K562 (cell line): ENCODE results near the gene DNASE1L3. TPM values are rescaled to one million over a fixed set of nuclear protein-coding genes. Genes with fewer than 3 reads are reported as not detected.

ENCODE experiments used
- ATAC-seq: fragments of 200-7000 bp; cut with Tn5 transposase; 3 replicates; pipeline ENCODE4 v1.9.1; 2020; ENCODE audit warnings: moderate library complexity
- BruUV-seq: library from RNA; stranded (reverse); fragments of 400-500 nt; replicated peaks from 2 replicates; lab custom pipeline; 2021; lab: Mats Ljungman, UMichigan
- CTCF ChIA-PET: fragments of 300-600 bp; formaldehyde crosslinking; extraction: SDS; loops from one replicate; lab custom pipeline; 2021; ENCODE audit warnings: low intra/inter-chr PET ratio; lab: Yijun Ruan, JAX
- POLR2A ChIA-PET: fragments of 300-600, 350-650 bp; sonication (Branson Sonifier 250); formaldehyde crosslinking; extraction: SDS; loops from one replicate; lab custom pipeline; 2021; ENCODE audit warnings: antibody characterized with exemption, inconsistent platforms; lab: Yijun Ruan, JAX
- DNase-seq, 4 experiments: peaks; one replicate each; pipeline versions ENCODE4 v3.0.0 to v3.0.0-alpha.2; 2011 to 2018; ENCODE audit warnings: low spot score in 3 of 4, mixed read lengths in 3 of 4; ENCODE audit errors: extremely low read depth in 1 of 4
- FAIRE-seq: peaks from 2 replicates; lab custom pipeline; 2011; peaks lifted over from hg19 to GRCh38; lab: Jason Lieb, UNC
- H2AFZ ChIP-seq: 2 replicates; pipeline ENCODE4 v1.6.0; 2011; ENCODE audit warnings: low read depth, low read length, control low read depth, inconsistent platforms
- H3K27ac ChIP-seq: fragments of 200-600 bp; 3 replicates; pipeline ENCODE4 v1.8.0; 2011; ENCODE audit warnings: low read depth, mild to moderate bottlenecking, control low read depth, inconsistent platforms, low read length, moderate library complexity, mixed read lengths; ENCODE audit errors: extremely low read depth
- H3K27me3 ChIP-seq, 2 experiments: fragments of 300-600 bp in 1 of 2; 2 replicates in 1 of 2; 3 replicates in 1 of 2; pipeline versions ENCODE4 v1.6.0 to v1.8.0; 2011; ENCODE audit warnings: inconsistent platforms in 2 of 2, low read length in 2 of 2, mild to moderate bottlenecking in 1 of 2, mixed read lengths in 1 of 2, moderate library complexity in 1 of 2; ENCODE audit not compliant: control insufficient read depth in 2 of 2, insufficient read depth in 2 of 2
- H3K36me3 ChIP-seq: fragments of 300-600 bp; 3 replicates; pipeline ENCODE4 v1.8.0; 2011; ENCODE audit warnings: mild to moderate bottlenecking, low read length, inconsistent platforms; ENCODE audit not compliant: control insufficient read depth, insufficient read depth
- H3K4me1 ChIP-seq, 2 experiments: fragments of 200-600 bp in 1 of 2; replicated peaks in 1 of 2; 2 replicates in 1 of 2; 3 replicates in 1 of 2; pipeline versions ENCODE4 v1.5.1 to v1.8.0; 2011; ENCODE audit warnings: inconsistent platforms in 2 of 2, low read length in 2 of 2, mild to moderate bottlenecking in 1 of 2, mixed read lengths in 1 of 2, moderate library complexity in 1 of 2; ENCODE audit not compliant: control insufficient read depth in 2 of 2, insufficient read depth in 2 of 2
- H3K4me2 ChIP-seq: 2 replicates; pipeline ENCODE4 v1.6.1; 2011; ENCODE audit warnings: low read length, control low read depth, inconsistent platforms, mixed read lengths; ENCODE audit not compliant: insufficient read depth
- H3K4me3 ChIP-seq: fragments of 200-600 bp; sonication (generic), shearing (Covaris generic); 2 replicates; pipeline ENCODE4 v1.5.1; 2016; ENCODE audit warnings: control low read depth, inconsistent platforms
- H3K79me2 ChIP-seq: fragments of 200-600 bp; 3 replicates; pipeline ENCODE4 v1.8.0; 2011; ENCODE audit warnings: low read length, inconsistent platforms; ENCODE audit not compliant: control insufficient read depth, insufficient read depth
- H3K9ac ChIP-seq, 2 experiments: 2 replicates each; pipeline versions ENCODE4 v1.6.0 to v1.6.1; 2011; ENCODE audit warnings: low read depth in 2 of 2, low read length in 2 of 2, control low read depth in 1 of 2, inconsistent platforms in 1 of 2, mild to moderate bottlenecking in 1 of 2, mixed read lengths in 1 of 2; ENCODE audit not compliant: insufficient read depth in 1 of 2
- H3K9me1 ChIP-seq: one replicate; pipeline ENCODE4 v1.6.0; 2011; ENCODE audit warnings: inconsistent platforms, mild to moderate bottlenecking, low read length, moderate library complexity; ENCODE audit not compliant: control insufficient read depth, insufficient read depth
- H3K9me3 ChIP-seq: replicated peaks from 2 replicates; pipeline ENCODE4 v1.5.1; 2011; ENCODE audit warnings: low read depth, low read length, inconsistent platforms; ENCODE audit not compliant: control insufficient read depth, insufficient read depth
- H4K20me1 ChIP-seq: replicated peaks from 2 replicates; pipeline ENCODE4 v1.6.1; 2011; ENCODE audit warnings: low read length, inconsistent platforms, mixed read lengths; ENCODE audit not compliant: control insufficient read depth, insufficient read depth
- CHD1 ChIP-seq: fragments of 200-600 bp; sonication (generic); IDR thresholded peaks from one replicate; pipeline ENCODE4 v1.6.1; 2012; ENCODE audit warnings: mild to moderate bottlenecking, moderate library complexity, low read length, inconsistent platforms
- EP400 ChIP-seq: fragments of 450-650 bp; IDR thresholded peaks from 2 replicates; pipeline ENCODE4 v1.6.1; 2017; ENCODE audit warnings: antibody characterized with exemption, mild to moderate bottlenecking, moderate library complexity
- FOXJ3 ChIP-seq: sonication (generic); formaldehyde crosslinking; IDR thresholded peaks from 2 replicates; pipeline ENCODE4 v1.4.0; 2020; ENCODE audit warnings: mild to moderate bottlenecking, missing genetic modification reagents
- MBD2 ChIP-seq: sonication (generic); IDR thresholded peaks from 2 replicates; pipeline ENCODE4 v1.6.1; 2016; ENCODE audit warnings: low read depth, borderline replicate concordance
- MEIS2 ChIP-seq: fragments of 450-650 bp; IDR thresholded peaks from 2 replicates; pipeline ENCODE4 v1.6.1; 2014; ENCODE audit warnings: mild to moderate bottlenecking; ENCODE audit not compliant: partially characterized antibody
- POLR2G ChIP-seq: fragments of 200-400 bp; formaldehyde crosslinking; IDR thresholded peaks from 2 replicates; pipeline ENCODE4 v1.6.1; 2017; ENCODE audit warnings: low read depth, mild to moderate bottlenecking, antibody characterized with exemption, low read length, moderate library complexity
- TAF7 ChIP-seq: fragments of 450-650 bp; IDR thresholded peaks from 2 replicates; pipeline ENCODE4 v1.6.1; 2016; ENCODE audit warnings: missing genetic modification characterization, missing compliant biosample characterization
- ZFP30 ChIP-seq: fragments of 250-450 bp; sonication (Bioruptor Pico); IDR thresholded peaks from 2 replicates; pipeline ENCODE4 v1.8.0; 2022; ENCODE audit warnings: moderate library complexity, mild to moderate bottlenecking, inconsistent platforms, borderline replicate concordance
- ZNF41 ChIP-seq: fragments of 250-450 bp; sonication (Bioruptor Pico); conservative IDR thresholded peaks from 2 replicates; pipeline ENCODE4 v1.4.0; 2020; ENCODE audit warnings: mild to moderate bottlenecking
- ZNF583 ChIP-seq: fragments of 250-450 bp; sonication (Bioruptor Pico); IDR thresholded peaks from 2 replicates; pipeline ENCODE4 v1.4.0; 2020
- ZNF77 ChIP-seq: fragments of 250-450 bp; sonication (Bioruptor Pico); IDR thresholded peaks from 2 replicates; pipeline ENCODE4 v1.5.0; 2020
- WGBS: fragments of 100-300 bp; shearing (Covaris generic); methylation state at CpG from one replicate; pipeline ENCODE4 v1.1.6; 2016; ENCODE audit warnings: low coverage, mixed read lengths; ENCODE audit not compliant: insufficient coverage; ENCODE audit errors: missing lambda C conversion rate; 5-methylcytosine and 5-hydroxymethylcytosine counted together
- in situ Hi-C: fragments of 300-500 bp; cut with MboI; formaldehyde crosslinking; loops from 4 replicates; pipeline ENCODE4 v1.15.0; 2018; ENCODE audit warnings: inconsistent platforms, mixed read lengths
- intact Hi-C: fragments of 100-400 bp; cut with micrococcal nuclease; formaldehyde crosslinking; loops from 2 replicates; pipeline ENCODE4 v1.14.2; 2022
- polyA plus RNA-seq, 8 experiments: library from polyadenylated mRNA; depleted of rRNA in 4 of 8; stranded (reverse) in 5 of 8; unstranded in 3 of 8; fragments of >200 nt; fragmentation: Nextera tagmentation in 2 of 8; fragmentation: Illumina TruSeq in 1 of 8; extraction: Ambion mirVana in 2 of 8; extraction: Trizol in 1 of 8; gene quantifications; 2 replicates each; pipeline versions ENCODE4 v1.2.1 to v1.2.3, GENCODE V29; 2011 to 2014; ENCODE audit warnings: inconsistent platforms in 1 of 8, missing spikeins in 1 of 8
- total RNA-seq, 7 experiments: library from RNA; depleted of rRNA in 6 of 7; stranded (reverse); fragments of >200 nt in 6 of 7; fragmentation: Illumina TruSeq in 2 of 7; extraction: Trizol in 2 of 7; gene quantifications; 2 replicates each; pipeline versions ENCODE4 v1.2.1 to v1.2.3, GENCODE V29; 2011 to 2021; ENCODE audit warnings: low replicate concordance in 1 of 7
- TF ChIP-seq, protein P1 (sequence below), 2 experiments: fragments of 450-650 bp in 1 of 2; sonication (generic) in 1 of 2; formaldehyde crosslinking; conservative IDR thresholded peaks; 2 replicates each; pipeline versions ENCODE4 v1.4.0 to v1.8.1; 2020 to 2022; ENCODE audit warnings: mild to moderate bottlenecking in 1 of 2, missing genetic modification reagents in 1 of 2
- TF ChIP-seq, protein P2 (sequence below): fragments of 450-650 bp; IDR thresholded peaks from 2 replicates; pipeline ENCODE4 v1.6.1; 2016
- TF ChIP-seq, protein P3 (sequence below): fragments of 200-800 bp; sonication (Bioruptor generic); IDR thresholded peaks from 2 replicates; pipeline ENCODE4 v1.6.1; 2017; ENCODE audit warnings: missing genetic modification characterization, missing compliant biosample characterization
- TF ChIP-seq, protein P4 (sequence below), 2 experiments: fragments of 200-800 bp in 1 of 2; sonication (Bioruptor generic) in 1 of 2; sonication (generic) in 1 of 2; formaldehyde crosslinking in 1 of 2; IDR thresholded peaks in 1 of 2; conservative IDR thresholded peaks in 1 of 2; 2 replicates each; pipeline versions ENCODE4 v1.5.0 to v1.6.1; 2016 to 2020; ENCODE audit warnings: missing compliant biosample characterization in 1 of 2, missing genetic modification characterization in 1 of 2, missing genetic modification reagents in 1 of 2

Gene DNASE1L3
- total and polyA plus RNA-seq, 9 of the 15 experiments (the other 6 are each of a cell fraction or from before 2014, with no cell fraction given), result 0.06 TPM; not detected in 8

DNA sequence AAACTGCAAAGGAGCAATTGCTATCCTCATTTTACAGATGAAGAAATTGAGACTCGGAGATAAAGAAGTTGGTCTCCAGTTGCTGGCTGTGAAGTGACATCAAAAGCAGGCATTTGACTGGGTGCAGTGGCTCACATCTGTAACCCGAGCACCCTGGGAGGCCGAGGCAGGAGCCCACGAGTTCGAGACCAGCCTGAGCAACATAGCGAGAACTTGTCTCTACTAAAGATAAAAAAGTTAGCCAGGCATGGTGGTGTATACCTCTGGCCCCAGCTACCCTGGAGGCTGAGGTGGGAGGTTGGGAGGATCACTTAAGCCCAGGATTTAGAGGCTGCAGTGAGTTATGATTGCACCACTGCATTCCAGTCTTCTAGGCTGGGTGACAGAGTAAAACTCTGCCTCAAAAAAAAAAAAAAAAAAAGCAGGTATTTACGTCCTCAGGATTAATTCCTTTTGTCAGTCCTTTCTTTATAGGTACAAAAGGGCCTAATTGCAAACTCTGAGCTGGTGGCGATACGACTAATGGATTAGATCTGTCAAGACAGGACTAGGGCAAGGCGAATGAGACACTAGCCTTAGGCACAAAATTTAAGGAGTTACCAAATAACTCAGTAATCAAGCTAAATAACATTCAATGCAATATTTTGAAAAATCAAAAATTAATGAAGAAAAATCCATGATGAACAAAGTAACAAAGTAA is 5.9 kb upstream of the DNASE1L3 start (continued):
- no peak for TF ChIP-seq ZNF41 (CRISPR knock-in tag)
- TF ChIP-seq ZFP30 (CRISPR knock-in tag), result no peak
- no peak for TF ChIP-seq ZNF583 (CRISPR knock-in tag)

DNA sequence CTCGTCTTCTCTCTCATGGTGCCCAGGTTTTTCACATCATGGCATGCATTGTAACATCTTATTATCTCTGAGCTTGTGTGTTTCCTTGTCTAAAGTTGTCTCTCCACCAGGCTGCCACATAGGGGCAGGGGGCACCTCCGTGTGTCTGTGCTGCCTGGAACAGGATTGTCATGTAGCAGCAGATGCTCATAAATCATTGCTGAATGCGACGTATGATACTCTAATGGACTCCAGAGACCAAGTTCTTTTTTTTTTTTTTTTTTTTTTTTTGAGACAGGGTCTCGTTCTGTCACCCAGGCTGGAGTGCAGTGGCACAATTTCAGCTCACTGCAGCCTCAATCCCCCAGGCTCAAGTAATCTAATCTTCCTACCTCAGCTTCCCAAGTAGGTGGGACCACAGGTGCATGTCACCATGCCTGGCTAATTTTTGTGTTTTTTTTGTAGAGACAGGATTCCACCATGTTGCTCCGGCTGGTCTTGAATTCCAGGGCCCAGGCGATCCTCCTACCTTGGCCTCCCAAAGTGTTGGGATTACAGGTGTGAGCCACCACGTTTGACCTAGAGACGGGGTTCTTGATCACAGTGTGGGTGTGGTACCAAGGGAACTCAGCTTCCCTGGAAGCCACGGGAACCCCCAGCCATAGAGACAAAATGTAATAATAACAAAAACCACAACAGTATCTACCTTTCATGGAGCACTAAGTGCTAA is 4.7 kb upstream of the DNASE1L3 start:
- intact Hi-C loops (no loop called here), in situ Hi-C loops (no loop called here)
- BruUV-seq, result no TSS peak
- Histone ChIP-seq H3K4me1 (no peaks in the 10 kb centered on the region; a peak in 1 of 5 replicates), H2AFZ (no peak overlapping the region), H4K20me1 (no peaks in the 10 kb centered on the region), H3K79me2 (no peaks in the 10 kb centered on the region), H3K27me3 (peaks cover 2 to 18% of the 10 kb centered on the region in 2 experiments; a peak in 3 of 5 replicates), H3K9ac (no peak overlapping the region), H3K4me3 (no peak overlapping the region), H3K36me3 (no peaks in the 10 kb centered on the region), H3K4me2 (no peak overlapping the region), H3K9me3 (no peaks in the 10 kb centered on the region), H3K9me1 (no peaks in the 10 kb centered on the region), H3K27ac (no peak overlapping the region)
- CTCF ChIA-PET, result no interaction called here
- ATAC-seq (no peak), FAIRE-seq (no peak), DNase-seq (no peak)
- WGBS, result 3% methylated on average over 8 of the region's 10 CpGs
- POLR2A ChIA-PET, result no interaction called here
- TF ChIP-seq EP400 (no peak), FOXJ3 (CRISPR knock-in tag) (no peak), MBD2 (no peak), ZNF77 (no peak), CHD1 (no peak), MEIS2 (peak; percentile 21), POLR2G (no peak), TAF7 (tag) (no peak)
- TF ChIP-seq, protein P1, sequence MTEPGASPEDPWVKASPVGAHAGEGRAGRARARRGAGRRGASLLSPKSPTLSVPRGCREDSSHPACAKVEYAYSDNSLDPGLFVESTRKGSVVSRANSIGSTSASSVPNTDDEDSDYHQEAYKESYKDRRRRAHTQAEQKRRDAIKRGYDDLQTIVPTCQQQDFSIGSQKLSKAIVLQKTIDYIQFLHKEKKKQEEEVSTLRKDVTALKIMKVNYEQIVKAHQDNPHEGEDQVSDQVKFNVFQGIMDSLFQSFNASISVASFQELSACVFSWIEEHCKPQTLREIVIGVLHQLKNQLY (CRISPR knock-in tag; conservative IDR thresholded peaks at IDR 0.05), result no peak
- TF ChIP-seq, protein P2, sequence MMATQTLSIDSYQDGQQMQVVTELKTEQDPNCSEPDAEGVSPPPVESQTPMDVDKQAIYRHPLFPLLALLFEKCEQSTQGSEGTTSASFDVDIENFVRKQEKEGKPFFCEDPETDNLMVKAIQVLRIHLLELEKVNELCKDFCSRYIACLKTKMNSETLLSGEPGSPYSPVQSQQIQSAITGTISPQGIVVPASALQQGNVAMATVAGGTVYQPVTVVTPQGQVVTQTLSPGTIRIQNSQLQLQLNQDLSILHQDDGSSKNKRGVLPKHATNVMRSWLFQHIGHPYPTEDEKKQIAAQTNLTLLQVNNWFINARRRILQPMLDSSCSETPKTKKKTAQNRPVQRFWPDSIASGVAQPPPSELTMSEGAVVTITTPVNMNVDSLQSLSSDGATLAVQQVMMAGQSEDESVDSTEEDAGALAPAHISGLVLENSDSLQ, result peak; percentile 41; the same call in 1 of the 2 replicates
- TF ChIP-seq, protein P3, sequence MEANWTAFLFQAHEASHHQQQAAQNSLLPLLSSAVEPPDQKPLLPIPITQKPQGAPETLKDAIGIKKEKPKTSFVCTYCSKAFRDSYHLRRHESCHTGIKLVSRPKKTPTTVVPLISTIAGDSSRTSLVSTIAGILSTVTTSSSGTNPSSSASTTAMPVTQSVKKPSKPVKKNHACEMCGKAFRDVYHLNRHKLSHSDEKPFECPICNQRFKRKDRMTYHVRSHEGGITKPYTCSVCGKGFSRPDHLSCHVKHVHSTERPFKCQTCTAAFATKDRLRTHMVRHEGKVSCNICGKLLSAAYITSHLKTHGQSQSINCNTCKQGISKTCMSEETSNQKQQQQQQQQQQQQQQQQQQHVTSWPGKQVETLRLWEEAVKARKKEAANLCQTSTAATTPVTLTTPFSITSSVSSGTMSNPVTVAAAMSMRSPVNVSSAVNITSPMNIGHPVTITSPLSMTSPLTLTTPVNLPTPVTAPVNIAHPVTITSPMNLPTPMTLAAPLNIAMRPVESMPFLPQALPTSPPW (CRISPR knock-in tag), result no peak
- TF ChIP-seq, protein P4, sequence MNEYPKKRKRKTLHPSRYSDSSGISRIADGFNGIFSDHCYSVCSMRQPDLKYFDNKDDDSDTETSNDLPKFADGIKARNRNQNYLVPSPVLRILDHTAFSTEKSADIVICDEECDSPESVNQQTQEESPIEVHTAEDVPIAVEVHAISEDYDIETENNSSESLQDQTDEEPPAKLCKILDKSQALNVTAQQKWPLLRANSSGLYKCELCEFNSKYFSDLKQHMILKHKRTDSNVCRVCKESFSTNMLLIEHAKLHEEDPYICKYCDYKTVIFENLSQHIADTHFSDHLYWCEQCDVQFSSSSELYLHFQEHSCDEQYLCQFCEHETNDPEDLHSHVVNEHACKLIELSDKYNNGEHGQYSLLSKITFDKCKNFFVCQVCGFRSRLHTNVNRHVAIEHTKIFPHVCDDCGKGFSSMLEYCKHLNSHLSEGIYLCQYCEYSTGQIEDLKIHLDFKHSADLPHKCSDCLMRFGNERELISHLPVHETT (CRISPR knock-in tag; conservative IDR thresholded peaks at IDR 0.05 in 1 of 2, IDR thresholded peaks at IDR 0.05 in 1 of 2), result no peak
